Mesothelial cell of epicardium (in vitro differentiated cells): Measurements from ENCODE around the gene AUP1. TPM values are rescaled to one million over a fixed set of nuclear protein-coding genes. Genes with fewer than 3 reads are reported as not detected.

Experiments
- DNase-seq, 2 experiments: peaks; one replicate each; pipeline ENCODE4 v3.0.0; 2021; ENCODE audit warnings: low spot score in 2 of 2; ENCODE audit not compliant: unreplicated experiment in 2 of 2
- H3K27ac Mint-ChIP-seq: 2 replicates; pipeline ENCODE4 v1.8.0; 2021; ENCODE audit warnings: mixed read lengths
- H3K27me3 Mint-ChIP-seq: 2 replicates; pipeline ENCODE4 v1.8.0; 2021; ENCODE audit warnings: low read depth, mixed read lengths
- H3K36me3 Mint-ChIP-seq: 2 replicates; pipeline ENCODE4 v1.8.0; 2021; ENCODE audit warnings: mixed read lengths
- H3K4me1 Mint-ChIP-seq: 2 replicates; pipeline ENCODE4 v1.8.0; 2021; ENCODE audit warnings: mixed read lengths
- H3K4me3 Mint-ChIP-seq: 2 replicates; pipeline ENCODE4 v1.8.0; 2021; ENCODE audit warnings: mild to moderate bottlenecking, moderate library complexity, mixed read lengths
- H3K9me3 Mint-ChIP-seq: 2 replicates; pipeline ENCODE4 v1.8.0; 2021; ENCODE audit warnings: mixed read lengths
- CTCF ChIP-seq: fragments of 200-600 bp; sonication (generic); IDR thresholded peaks from one replicate; pipeline ENCODE4 v1.5.0; 2021; ENCODE audit warnings: antibody characterized with exemption; ENCODE audit not compliant: unreplicated experiment
- total RNA-seq: library from RNA; stranded (reverse); gene quantifications from 3 replicates; pipeline ENCODE4 v1.2.1, GENCODE V29; 2021

AUP1 gene
- total RNA-seq, 1 donor from 2014 or later = 86.2 TPM

DNA sequence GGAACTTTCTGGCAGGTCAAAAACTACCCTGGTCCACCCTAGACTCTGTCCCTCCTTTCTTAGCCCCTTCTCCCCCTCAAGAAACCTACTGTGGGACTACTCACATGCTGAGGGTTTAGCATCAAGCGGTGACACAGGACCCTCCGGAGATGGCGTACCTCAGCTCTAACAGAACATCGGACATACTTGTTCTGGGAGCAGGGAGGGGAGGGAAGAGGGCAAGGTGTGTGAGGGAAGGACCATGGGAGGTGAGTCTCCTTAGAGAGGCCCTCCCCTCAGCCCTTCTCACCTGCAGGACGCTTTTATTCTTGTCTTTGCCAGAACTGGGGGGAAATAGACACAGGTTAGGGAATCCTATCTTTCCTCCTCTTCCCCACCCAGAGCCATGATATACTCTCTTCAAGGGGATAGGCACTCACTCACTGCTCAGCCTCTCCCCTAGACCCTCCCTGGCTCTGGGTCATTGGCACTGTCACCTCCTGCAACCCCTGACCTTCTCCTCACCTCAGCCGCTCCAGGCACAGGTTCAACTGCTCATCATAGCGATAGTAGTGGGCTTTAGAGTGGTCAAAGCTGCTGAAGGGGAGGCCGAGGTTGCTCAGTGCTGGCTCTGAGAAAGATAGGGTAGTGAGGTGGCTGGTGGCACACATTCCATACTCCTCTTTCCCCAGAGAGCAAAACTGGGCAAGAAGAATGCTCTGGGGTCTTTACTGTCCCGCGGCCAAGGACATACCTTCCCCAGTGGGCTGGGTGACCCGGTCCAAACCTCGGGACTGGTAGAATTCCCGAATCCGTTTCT is 23.9 kb downstream of the AUP1 start:
- H3K4me3 Mint-ChIP-seq = peak overlapping the region; percentile 18
- peaks cover 64% of the 10 kb centered on the region for H3K27me3 Mint-ChIP-seq

GRCh38 chr2:74504591-74504990 is 24.9 kb downstream of the AUP1 start:
- peaks cover 49% of the 10 kb centered on the region for H3K4me1 Mint-ChIP-seq
- H3K27me3 Mint-ChIP-seq = peaks cover 64% of the 10 kb centered on the region
- no peak overlapping the region for H3K27ac Mint-ChIP-seq
- H3K4me3 Mint-ChIP-seq = peak overlapping the region; percentile 68
- H3K9me3 Mint-ChIP-seq = no peaks in the 10 kb centered on the region
- DNase-seq = no peak
- H3K36me3 Mint-ChIP-seq = peaks cover 16% of the 10 kb centered on the region
- TF ChIP-seq CTCF = no peak

More for the DNA sequence above, 23.9 kb downstream of the AUP1 start:
- Mint-ChIP-seq H3K36me3 (peaks cover 16% of the 10 kb centered on the region), H3K9me3 (no peaks in the 10 kb centered on the region), H3K27ac (no peak overlapping the region), H3K4me1 (peaks cover 44% of the 10 kb centered on the region)
- DNase-seq = no peak
- TF ChIP-seq CTCF = no peak

- peaks cover 16% of the 10 kb centered on the region for H3K36me3 Mint-ChIP-seq
- H3K27me3 Mint-ChIP-seq = peaks cover 70% of the 10 kb centered on the region
- peaks cover 54% of the 10 kb centered on the region for H3K4me1 Mint-ChIP-seq
- DNase-seq = no peak
- no peak overlapping the region for H3K27ac Mint-ChIP-seq
- no peak for TF ChIP-seq CTCF
- H3K9me3 Mint-ChIP-seq = no peaks in the 10 kb centered on the region
- H3K4me3 Mint-ChIP-seq = peak overlapping the region; percentile 68
These were observed 25.7 kb downstream of the AUP1 start for GRCh38 chr2:74503506-74504475.

DNA sequence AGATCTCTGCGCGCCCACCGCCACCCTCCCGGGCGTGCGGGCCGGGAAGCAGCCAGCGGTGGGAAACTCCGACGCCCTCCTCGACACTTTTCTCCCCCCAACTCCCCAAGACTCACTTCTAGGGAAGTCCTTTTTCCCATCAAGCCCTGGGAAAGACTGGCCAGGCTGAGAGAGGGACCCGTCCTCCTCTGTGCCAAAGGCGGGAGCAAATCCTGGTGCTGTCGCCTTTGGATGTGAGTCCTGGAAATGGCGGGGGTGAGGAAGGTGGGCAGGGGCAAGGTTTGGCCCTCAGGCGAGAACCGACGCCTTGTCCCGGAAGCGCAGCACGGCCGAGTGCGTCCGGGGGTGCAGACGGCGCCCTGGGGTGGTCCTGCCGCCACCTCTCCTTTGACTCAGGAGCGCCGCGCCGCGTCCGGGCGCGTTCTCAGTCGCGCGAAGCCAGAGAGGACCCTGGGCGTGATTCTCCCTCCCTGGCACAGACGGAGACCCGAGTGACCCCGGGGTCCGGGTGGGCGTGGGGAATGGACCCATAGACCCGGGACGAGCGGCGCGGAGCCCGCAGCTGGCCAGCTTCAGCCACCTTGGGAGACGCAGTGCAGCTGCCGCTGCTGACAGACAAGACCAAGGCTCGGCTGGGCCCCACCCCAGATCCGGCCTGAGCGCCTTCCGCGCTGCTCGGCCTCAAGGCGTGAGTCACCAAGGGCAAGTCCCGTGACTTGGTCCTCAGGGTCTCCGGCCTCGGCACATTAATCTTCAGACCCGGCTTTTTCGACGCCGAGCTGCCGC is 26.6 kb downstream of the AUP1 start:
- Mint-ChIP-seq H3K4me1 (peaks cover 55% of the 10 kb centered on the region), H3K9me3 (no peaks in the 10 kb centered on the region), H3K27me3 (peaks cover 74% of the 10 kb centered on the region)

More for the DNA sequence above, 26.6 kb downstream of the AUP1 start:
- H3K36me3 Mint-ChIP-seq = peaks cover 16% of the 10 kb centered on the region
- no peak for TF ChIP-seq CTCF
- no peak overlapping the region for H3K27ac Mint-ChIP-seq
- DNase-seq = peak in 1 of 2 experiments; percentile 61
- peak overlapping the region; percentile 68 for H3K4me3 Mint-ChIP-seq
